Stimulated activated effector memory CD8-positive, alpha-beta T cell treated with anti-CD3 and anti-CD28 coated beads, Interleukin-12 subunit alpha, Interleukin-12 subunit beta, amount 100 ng/mL, for 72 hours (primary cell): Measurements from ENCODE around the gene PRKN.

Experiments
- ATAC-seq: fragments of 150-1000 bp; cut with Tn5 transposase; 2 replicates; pipeline ENCODE4 v1.10.0; 2021
- DNase-seq, 2 donors: peaks; one replicate each; pipeline ENCODE4 v3.0.0; 2021 to 2022; ENCODE audit warnings: low spot score in 2 of 2
- H3K27ac Mint-ChIP-seq: one replicate; pipeline ENCODE4 v1.8.0; 2022; ENCODE audit warnings: mild to moderate bottlenecking, mixed read lengths
- H3K36me3 Mint-ChIP-seq: one replicate; pipeline ENCODE4 v1.8.0; 2022; ENCODE audit warnings: mild to moderate bottlenecking, mixed read lengths
- H3K4me1 Mint-ChIP-seq: one replicate; pipeline ENCODE4 v1.8.0; 2022; ENCODE audit warnings: mixed read lengths
- H3K4me3 Mint-ChIP-seq: one replicate; pipeline ENCODE4 v1.8.0; 2022; ENCODE audit warnings: mild to moderate bottlenecking, mixed read lengths
- H3K9me3 Mint-ChIP-seq: one replicate; pipeline ENCODE4 v1.8.0; 2022; ENCODE audit warnings: mixed read lengths

PRKN gene

DNA sequence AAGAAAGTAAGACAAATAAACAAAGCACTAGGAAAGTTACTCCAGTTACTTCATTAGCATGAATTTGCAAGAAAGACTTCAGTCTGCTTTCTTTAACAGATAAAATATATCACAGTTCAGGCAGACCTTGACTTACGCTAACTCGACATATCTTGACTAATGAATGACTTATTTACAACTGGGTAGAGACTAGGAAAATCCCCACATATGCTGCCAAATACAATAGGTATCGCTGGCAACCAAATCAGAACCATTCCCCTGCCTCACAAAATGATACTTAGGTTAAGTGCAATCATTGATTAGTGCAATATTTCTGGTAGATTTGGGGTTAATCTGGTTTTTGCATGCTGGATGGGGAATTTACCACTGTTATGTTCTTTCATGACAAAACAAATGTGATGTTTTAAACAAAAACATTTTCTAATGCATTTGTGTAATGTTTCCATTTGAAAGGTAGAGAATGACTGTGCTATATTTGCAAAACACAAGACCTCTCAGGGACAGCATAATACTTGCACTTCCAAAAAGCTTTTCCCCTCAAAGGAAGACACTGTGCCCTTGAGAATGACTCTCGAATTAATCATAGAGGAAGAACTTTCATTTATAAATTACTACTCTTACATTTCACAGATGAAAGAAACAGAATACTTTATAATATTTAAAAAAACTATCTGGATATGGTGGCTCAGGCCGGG is 101.6 kb downstream of the PRKN start:
- Mint-ChIP-seq H3K9me3 (peaks cover 9% of the 10 kb centered on the region), H3K4me1 (no peaks in the 10 kb centered on the region), H3K4me3 (no peak overlapping the region), H3K36me3 (no peaks in the 10 kb centered on the region), H3K27ac (no peak overlapping the region)
- DNase-seq: no peak
- no peak for ATAC-seq

GRCh38 chr6:162622572-162622971 is 105.0 kb downstream of the PRKN start:
- Mint-ChIP-seq H3K9me3 (peaks cover 4% of the 10 kb centered on the region), H3K27ac (no peak overlapping the region), H3K4me1 (no peaks in the 10 kb centered on the region), H3K4me3 (no peak overlapping the region), H3K36me3 (no peaks in the 10 kb centered on the region)
- DNase-seq (no peak), ATAC-seq (no peak)

DNA sequence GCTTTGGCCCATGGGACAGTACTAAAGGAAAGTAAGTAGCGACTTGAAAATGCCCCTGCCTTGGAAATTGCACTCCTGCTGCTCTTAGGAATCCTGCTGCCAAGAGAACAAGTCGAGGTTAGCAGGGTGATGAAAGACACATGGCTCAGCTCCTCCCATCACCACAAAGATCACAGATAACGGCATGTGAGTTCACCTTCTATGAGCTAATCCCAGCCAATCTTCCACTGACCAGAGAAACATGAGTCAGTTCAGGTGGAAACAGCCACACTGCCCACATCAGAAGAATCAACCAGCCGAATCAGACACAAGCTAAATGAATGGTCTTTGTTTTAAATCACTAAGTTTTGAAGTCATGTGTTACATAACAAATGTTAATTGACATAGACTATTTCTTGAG is 106.3 kb downstream of the PRKN start:
- Mint-ChIP-seq H3K4me1 (no peaks in the 10 kb centered on the region), H3K36me3 (no peaks in the 10 kb centered on the region), H3K9me3 (no peaks in the 10 kb centered on the region), H3K27ac (no peak overlapping the region), H3K4me3 (no peak overlapping the region)
- DNase-seq (no peak), ATAC-seq (peak; percentile 74)

DNA sequence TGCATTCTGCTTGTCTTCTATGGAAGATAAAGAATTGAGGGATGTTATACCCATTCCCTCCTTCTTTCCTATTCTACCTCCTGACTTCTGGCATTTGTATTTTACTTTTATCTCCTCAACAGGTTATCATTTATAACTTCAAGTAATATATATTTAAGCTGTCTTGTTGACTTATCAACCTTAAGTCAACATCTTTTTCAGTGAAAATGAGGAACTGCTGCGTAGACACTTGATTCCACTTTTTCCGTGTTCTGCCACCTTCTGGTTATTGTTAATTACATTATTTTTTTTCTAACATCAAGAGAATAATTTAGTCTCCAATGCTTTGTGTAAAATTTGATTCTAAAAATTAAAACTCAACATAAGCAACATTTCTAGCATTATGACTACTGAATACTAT is 107.5 kb downstream of the PRKN start:
- H3K4me1 Mint-ChIP-seq: no peaks in the 10 kb centered on the region
- ATAC-seq: no peak
- H3K4me3 Mint-ChIP-seq: no peak overlapping the region
- H3K36me3 Mint-ChIP-seq: no peaks in the 10 kb centered on the region
- no peak overlapping the region for H3K27ac Mint-ChIP-seq
- DNase-seq: no peak
- no peaks in the 10 kb centered on the region for H3K9me3 Mint-ChIP-seq

- Mint-ChIP-seq H3K4me1 (no peaks in the 10 kb centered on the region), H3K27ac (no peak overlapping the region), H3K4me3 (no peak overlapping the region), H3K36me3 (no peaks in the 10 kb centered on the region), H3K9me3 (no peaks in the 10 kb centered on the region)
- DNase-seq (no peak), ATAC-seq (no peak)
Observed at GRCh38 chr6:162618448-162619002, 109.0 kb downstream of the PRKN start.

GRCh38 chr6:162615016-162615705 is 112.4 kb downstream of the PRKN start:
- DNase-seq: no peak
- H3K4me1 Mint-ChIP-seq: no peaks in the 10 kb centered on the region
- no peak for ATAC-seq
- no peaks in the 10 kb centered on the region for H3K9me3 Mint-ChIP-seq
- no peak overlapping the region for H3K27ac Mint-ChIP-seq
- H3K36me3 Mint-ChIP-seq: no peaks in the 10 kb centered on the region
- H3K4me3 Mint-ChIP-seq: no peak overlapping the region

GRCh38 chr6:162613310-162613709 is 114.3 kb downstream of the PRKN start:
- no peak for ATAC-seq

DNA sequence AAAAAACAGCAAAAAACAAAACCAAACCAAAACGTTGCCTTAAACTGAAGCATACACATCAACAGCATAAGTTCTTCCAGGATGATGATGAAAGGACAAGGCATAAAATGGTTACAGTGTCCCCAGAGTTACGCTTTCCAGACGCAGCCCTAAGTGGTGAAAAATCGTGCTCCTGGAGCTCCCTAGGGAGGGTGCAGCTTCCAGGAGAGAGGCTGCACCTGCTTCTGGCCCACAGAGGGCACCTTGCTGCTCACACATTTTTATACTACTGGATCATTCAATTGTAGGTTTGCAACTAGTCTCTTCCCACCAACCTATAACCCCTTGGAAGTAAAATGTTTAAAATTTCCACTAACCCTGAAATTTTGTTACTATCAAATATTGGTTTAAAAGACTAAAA is 115.0 kb downstream of the PRKN start:
- DNase-seq (no peak), ATAC-seq (no peak)
- Mint-ChIP-seq H3K4me3 (no peak overlapping the region), H3K27ac (no peak overlapping the region), H3K36me3 (no peaks in the 10 kb centered on the region), H3K9me3 (no peaks in the 10 kb centered on the region), H3K4me1 (no peaks in the 10 kb centered on the region)

More at GRCh38 chr6:162613310-162613709, 114.3 kb downstream of the PRKN start:
- no peaks in the 10 kb centered on the region for H3K36me3 Mint-ChIP-seq
- H3K9me3 Mint-ChIP-seq: no peaks in the 10 kb centered on the region
- H3K4me3 Mint-ChIP-seq: no peak overlapping the region
- H3K4me1 Mint-ChIP-seq: no peaks in the 10 kb centered on the region
- H3K27ac Mint-ChIP-seq: no peak overlapping the region
- no peak for DNase-seq

DNA sequence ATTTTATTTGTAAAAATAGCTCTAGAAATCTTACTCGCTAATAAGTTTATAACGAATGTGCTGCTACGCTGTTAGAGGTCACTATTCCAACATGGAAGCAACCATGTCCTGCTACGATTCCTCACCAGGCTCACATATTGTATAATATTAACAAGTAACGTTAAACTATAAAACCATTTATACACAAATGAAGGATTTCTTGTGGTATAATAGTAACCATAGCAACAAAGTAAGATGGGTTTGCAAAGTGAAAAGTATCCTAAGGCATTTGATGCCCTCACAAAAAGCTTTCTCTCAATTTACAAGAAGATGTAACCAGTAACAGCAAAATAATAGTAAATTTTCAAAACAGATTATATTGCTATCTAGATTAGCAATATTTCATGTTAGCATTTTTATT is 117.2 kb downstream of the PRKN start:
- no peak overlapping the region for H3K4me3 Mint-ChIP-seq
- no peaks in the 10 kb centered on the region for H3K36me3 Mint-ChIP-seq
- H3K27ac Mint-ChIP-seq: no peak overlapping the region
- H3K9me3 Mint-ChIP-seq: no peaks in the 10 kb centered on the region
- no peaks in the 10 kb centered on the region for H3K4me1 Mint-ChIP-seq
- ATAC-seq (no peak), DNase-seq (no peak)

- no peak for DNase-seq
- H3K4me3 Mint-ChIP-seq: no peak overlapping the region
- ATAC-seq: no peak
- peaks cover 4% of the 10 kb centered on the region for H3K9me3 Mint-ChIP-seq
- no peak overlapping the region for H3K27ac Mint-ChIP-seq
- no peaks in the 10 kb centered on the region for H3K4me1 Mint-ChIP-seq
- no peaks in the 10 kb centered on the region for H3K36me3 Mint-ChIP-seq
Observed at GRCh38 chr6:162605881-162606280, 121.7 kb downstream of the PRKN start.

DNA sequence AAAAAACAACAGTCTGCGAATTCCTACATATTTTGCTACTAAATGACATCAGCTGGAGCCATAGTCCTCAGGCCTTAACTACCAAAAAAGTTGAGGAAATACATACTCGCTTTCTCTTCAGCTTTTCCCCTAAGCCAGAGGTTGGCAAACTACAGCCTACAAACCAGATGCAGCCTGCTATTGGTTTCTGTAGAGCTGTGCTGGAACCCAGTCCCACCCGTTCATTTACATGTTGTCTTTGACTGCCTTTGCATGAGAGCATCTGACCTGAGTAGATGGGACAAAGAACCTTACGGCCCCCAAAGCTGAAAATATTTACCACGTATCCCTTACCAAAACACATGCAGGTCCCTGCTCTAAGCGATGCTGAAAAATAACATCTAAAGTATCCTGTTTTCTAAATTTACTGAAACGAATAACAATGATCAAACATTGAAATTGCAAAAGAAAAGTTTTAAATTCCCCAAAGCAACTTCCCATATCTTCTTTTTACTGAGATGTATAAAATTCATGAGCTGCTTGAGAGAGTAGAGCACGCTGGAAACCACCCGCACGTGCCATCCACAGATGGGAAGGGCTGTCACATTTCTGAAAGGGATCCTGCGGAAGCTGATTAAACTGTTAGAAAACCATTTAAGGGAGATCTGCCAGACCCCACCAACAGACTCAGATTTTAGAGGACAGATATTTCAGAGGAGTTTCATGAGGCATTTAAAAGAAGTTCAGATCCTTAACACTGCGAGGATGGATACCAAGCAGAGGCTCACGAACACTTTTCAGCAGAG is 124.1 kb downstream of the PRKN start:
- H3K4me3 Mint-ChIP-seq: no peak overlapping the region
- no peak overlapping the region for H3K27ac Mint-ChIP-seq
- H3K36me3 Mint-ChIP-seq: no peaks in the 10 kb centered on the region
- no peak for DNase-seq
- ATAC-seq: no peak
- H3K9me3 Mint-ChIP-seq: peaks cover 4% of the 10 kb centered on the region
- no peaks in the 10 kb centered on the region for H3K4me1 Mint-ChIP-seq

- Mint-ChIP-seq H3K27ac (no peak overlapping the region), H3K4me3 (no peak overlapping the region), H3K36me3 (no peaks in the 10 kb centered on the region), H3K4me1 (no peaks in the 10 kb centered on the region), H3K9me3 (peaks cover 4% of the 10 kb centered on the region)
- ATAC-seq: no peak
- DNase-seq: no peak
Observed at GRCh38 chr6:162602759-162603158, 124.8 kb downstream of the PRKN start.

GRCh38 chr6:162596676-162597075 is 130.9 kb downstream of the PRKN start:
- Mint-ChIP-seq H3K9me3 (no peaks in the 10 kb centered on the region), H3K36me3 (no peaks in the 10 kb centered on the region), H3K27ac (no peak overlapping the region), H3K4me1 (no peaks in the 10 kb centered on the region), H3K4me3 (no peak overlapping the region)
- DNase-seq (no peak), ATAC-seq (no peak)

GRCh38 chr6:162591517-162591916 is 136.0 kb downstream of the PRKN start:
- Mint-ChIP-seq H3K4me3 (no peak overlapping the region), H3K4me1 (no peaks in the 10 kb centered on the region), H3K9me3 (no peaks in the 10 kb centered on the region), H3K27ac (no peak overlapping the region), H3K36me3 (no peaks in the 10 kb centered on the region)
- DNase-seq (no peak), ATAC-seq (no peak)

GRCh38 chr6:162581988-162582780 is 145.4 kb downstream of the PRKN start:
- H3K36me3 Mint-ChIP-seq: no peaks in the 10 kb centered on the region
- no peak overlapping the region for H3K4me3 Mint-ChIP-seq
- no peaks in the 10 kb centered on the region for H3K4me1 Mint-ChIP-seq
- ATAC-seq: no peak
- no peaks in the 10 kb centered on the region for H3K9me3 Mint-ChIP-seq
- H3K27ac Mint-ChIP-seq: no peak overlapping the region
- no peak for DNase-seq
